ENCODE measurements around the gene FBH1. TPM values are rescaled to one million over a fixed set of nuclear protein-coding genes. Genes with fewer than 3 reads are reported as not detected.

FBH1 gene
- polyA plus RNA-seq, 1 donor from 2014 or later: 41.1 TPM

DNA sequence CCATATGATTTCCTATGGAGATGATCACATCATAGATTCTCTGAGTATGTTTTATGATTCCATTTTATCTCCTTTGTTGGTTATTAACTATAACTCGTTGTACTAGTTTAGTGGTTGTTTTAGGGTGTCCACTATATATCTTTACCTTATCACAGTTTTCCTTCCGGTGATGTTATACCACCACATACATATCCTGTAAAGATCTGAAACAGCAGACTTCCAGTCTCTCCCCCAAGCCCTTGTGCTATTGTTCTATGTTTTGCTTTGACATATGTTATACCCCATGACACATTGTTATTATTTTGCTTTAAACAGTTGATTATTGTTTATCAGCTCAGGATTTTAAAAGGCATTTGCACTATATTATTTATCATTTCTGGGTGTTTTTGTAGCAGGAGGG, 80.0 kb downstream of the FBH1 start:
- H3K79me2 ChIP-seq (replicated peaks; ENCODE audit: insufficient read depth, low read length): no peaks in the 10 kb centered on the region
- no peaks in the 10 kb centered on the region for H3F3A ChIP-seq (ENCODE audit: insufficient read depth, low read length, poor library complexity, severe bottlenecking)
- no peak overlapping the region for H3K4me2 ChIP-seq (ENCODE audit: low read length)
- H3K27ac ChIP-seq (ENCODE audit: low read length): no peak overlapping the region
- H3K9ac ChIP-seq (ENCODE audit: low read length): no peak overlapping the region
- no peaks in the 10 kb centered on the region for H3K36me3 ChIP-seq (ENCODE audit: insufficient read depth, low read length)
- H2AFZ ChIP-seq (ENCODE audit: low read depth, low read length): no peak overlapping the region
- H4K20me1 ChIP-seq (ENCODE audit: insufficient read depth): no peaks in the 10 kb centered on the region
- no peak for TF ChIP-seq TAF1 (IDR thresholded peaks at IDR 0.05; ENCODE audit: low read depth)
- TF ChIP-seq RAD21 (conservative IDR thresholded peaks at IDR 0.05): no peak
- TF ChIP-seq, protein P1, sequence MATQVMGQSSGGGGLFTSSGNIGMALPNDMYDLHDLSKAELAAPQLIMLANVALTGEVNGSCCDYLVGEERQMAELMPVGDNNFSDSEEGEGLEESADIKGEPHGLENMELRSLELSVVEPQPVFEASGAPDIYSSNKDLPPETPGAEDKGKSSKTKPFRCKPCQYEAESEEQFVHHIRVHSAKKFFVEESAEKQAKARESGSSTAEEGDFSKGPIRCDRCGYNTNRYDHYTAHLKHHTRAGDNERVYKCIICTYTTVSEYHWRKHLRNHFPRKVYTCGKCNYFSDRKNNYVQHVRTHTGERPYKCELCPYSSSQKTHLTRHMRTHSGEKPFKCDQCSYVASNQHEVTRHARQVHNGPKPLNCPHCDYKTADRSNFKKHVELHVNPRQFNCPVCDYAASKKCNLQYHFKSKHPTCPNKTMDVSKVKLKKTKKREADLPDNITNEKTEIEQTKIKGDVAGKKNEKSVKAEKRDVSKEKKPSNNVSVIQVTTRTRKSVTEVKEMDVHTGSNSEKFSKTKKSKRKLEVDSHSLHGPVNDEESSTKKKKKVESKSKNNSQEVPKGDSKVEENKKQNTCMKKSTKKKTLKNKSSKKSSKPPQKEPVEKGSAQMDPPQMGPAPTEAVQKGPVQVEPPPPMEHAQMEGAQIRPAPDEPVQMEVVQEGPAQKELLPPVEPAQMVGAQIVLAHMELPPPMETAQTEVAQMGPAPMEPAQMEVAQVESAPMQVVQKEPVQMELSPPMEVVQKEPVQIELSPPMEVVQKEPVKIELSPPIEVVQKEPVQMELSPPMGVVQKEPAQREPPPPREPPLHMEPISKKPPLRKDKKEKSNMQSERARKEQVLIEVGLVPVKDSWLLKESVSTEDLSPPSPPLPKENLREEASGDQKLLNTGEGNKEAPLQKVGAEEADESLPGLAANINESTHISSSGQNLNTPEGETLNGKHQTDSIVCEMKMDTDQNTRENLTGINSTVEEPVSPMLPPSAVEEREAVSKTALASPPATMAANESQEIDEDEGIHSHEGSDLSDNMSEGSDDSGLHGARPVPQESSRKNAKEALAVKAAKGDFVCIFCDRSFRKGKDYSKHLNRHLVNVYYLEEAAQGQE (IDR thresholded peaks at IDR 0.05; ENCODE audit: borderline replicate concordance): no peak
- TF ChIP-seq, protein P2, sequence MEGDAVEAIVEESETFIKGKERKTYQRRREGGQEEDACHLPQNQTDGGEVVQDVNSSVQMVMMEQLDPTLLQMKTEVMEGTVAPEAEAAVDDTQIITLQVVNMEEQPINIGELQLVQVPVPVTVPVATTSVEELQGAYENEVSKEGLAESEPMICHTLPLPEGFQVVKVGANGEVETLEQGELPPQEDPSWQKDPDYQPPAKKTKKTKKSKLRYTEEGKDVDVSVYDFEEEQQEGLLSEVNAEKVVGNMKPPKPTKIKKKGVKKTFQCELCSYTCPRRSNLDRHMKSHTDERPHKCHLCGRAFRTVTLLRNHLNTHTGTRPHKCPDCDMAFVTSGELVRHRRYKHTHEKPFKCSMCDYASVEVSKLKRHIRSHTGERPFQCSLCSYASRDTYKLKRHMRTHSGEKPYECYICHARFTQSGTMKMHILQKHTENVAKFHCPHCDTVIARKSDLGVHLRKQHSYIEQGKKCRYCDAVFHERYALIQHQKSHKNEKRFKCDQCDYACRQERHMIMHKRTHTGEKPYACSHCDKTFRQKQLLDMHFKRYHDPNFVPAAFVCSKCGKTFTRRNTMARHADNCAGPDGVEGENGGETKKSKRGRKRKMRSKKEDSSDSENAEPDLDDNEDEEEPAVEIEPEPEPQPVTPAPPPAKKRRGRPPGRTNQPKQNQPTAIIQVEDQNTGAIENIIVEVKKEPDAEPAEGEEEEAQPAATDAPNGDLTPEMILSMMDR (IDR thresholded peaks at IDR 0.05; ENCODE audit: poor library complexity, severe bottlenecking): no peak
- H3K4me3 ChIP-seq (ENCODE audit: low read length): no peak overlapping the region
- H3K9me3 ChIP-seq (ENCODE audit: low read length): no peaks in the 10 kb centered on the region
- H3K9me2 ChIP-seq (ENCODE audit: insufficient read depth, low read length): no peaks in the 10 kb centered on the region
- H3K27me3 ChIP-seq (ENCODE audit: insufficient read depth, low read depth, low read length): peaks cover 2% of the 10 kb centered on the region

DNA sequence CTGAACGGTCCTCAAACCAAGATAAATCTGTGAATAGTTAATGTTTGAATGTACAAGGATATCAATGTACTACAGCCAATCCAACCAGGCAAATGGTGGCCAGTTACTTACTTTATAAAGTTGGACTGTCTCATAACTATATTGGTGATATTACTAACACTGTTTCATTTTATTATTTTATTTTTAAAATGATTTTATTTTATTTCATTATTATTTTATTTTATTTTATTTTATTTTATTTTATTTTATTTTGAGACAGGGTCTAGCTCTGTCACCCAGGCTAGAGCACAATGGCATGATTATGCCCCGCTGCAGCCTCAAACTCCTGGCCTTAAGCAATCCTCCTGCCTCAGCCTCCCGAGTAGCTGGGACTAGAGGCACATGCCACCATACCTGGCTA, 80.5 kb downstream of the FBH1 start:
- Histone ChIP-seq H4K20me1 (ENCODE audit: insufficient read depth) (no peaks in the 10 kb centered on the region), H3K36me3 (ENCODE audit: insufficient read depth, low read length) (no peaks in the 10 kb centered on the region), H3K27ac (ENCODE audit: low read length) (no peak overlapping the region), H3K9me3 (ENCODE audit: low read length) (no peaks in the 10 kb centered on the region), H3K27me3 (ENCODE audit: insufficient read depth, low read depth, low read length) (peaks cover 7% of the 10 kb centered on the region), H2AFZ (ENCODE audit: low read depth, low read length) (no peak overlapping the region), H3K4me3 (ENCODE audit: low read length) (no peak overlapping the region), H3K4me2 (ENCODE audit: low read length) (no peak overlapping the region), H3K79me2 (replicated peaks; ENCODE audit: insufficient read depth, low read length) (no peaks in the 10 kb centered on the region), H3K9me2 (ENCODE audit: insufficient read depth, low read length) (no peaks in the 10 kb centered on the region), H3F3A (ENCODE audit: insufficient read depth, low read length, poor library complexity, severe bottlenecking) (no peaks in the 10 kb centered on the region), H3K9ac (ENCODE audit: low read length) (no peak overlapping the region)
- TF ChIP-seq POLR2AphosphoS5 (IDR thresholded peaks at IDR 0.05) (no peak), EP300 (conservative IDR thresholded peaks at IDR 0.05; ENCODE audit: poor library complexity, severe bottlenecking) (no peak), EZH2 (IDR thresholded peaks at IDR 0.05; ENCODE audit: borderline replicate concordance, insufficient read depth, low read length, poor library complexity, severe bottlenecking) (no peak), SMC3 (conservative IDR thresholded peaks at IDR 0.05; ENCODE audit: poor library complexity) (no peak), TAF1 (IDR thresholded peaks at IDR 0.05; ENCODE audit: low read depth) (no peak)
- TF ChIP-seq, protein P2 (IDR thresholded peaks at IDR 0.05; ENCODE audit: poor library complexity, severe bottlenecking): no peak
- TF ChIP-seq, protein P1 (IDR thresholded peaks at IDR 0.05; ENCODE audit: borderline replicate concordance): no peak

Measured in neural cell (in vitro differentiated cells).